ENCODE data around the gene MGMT.

DNA sequence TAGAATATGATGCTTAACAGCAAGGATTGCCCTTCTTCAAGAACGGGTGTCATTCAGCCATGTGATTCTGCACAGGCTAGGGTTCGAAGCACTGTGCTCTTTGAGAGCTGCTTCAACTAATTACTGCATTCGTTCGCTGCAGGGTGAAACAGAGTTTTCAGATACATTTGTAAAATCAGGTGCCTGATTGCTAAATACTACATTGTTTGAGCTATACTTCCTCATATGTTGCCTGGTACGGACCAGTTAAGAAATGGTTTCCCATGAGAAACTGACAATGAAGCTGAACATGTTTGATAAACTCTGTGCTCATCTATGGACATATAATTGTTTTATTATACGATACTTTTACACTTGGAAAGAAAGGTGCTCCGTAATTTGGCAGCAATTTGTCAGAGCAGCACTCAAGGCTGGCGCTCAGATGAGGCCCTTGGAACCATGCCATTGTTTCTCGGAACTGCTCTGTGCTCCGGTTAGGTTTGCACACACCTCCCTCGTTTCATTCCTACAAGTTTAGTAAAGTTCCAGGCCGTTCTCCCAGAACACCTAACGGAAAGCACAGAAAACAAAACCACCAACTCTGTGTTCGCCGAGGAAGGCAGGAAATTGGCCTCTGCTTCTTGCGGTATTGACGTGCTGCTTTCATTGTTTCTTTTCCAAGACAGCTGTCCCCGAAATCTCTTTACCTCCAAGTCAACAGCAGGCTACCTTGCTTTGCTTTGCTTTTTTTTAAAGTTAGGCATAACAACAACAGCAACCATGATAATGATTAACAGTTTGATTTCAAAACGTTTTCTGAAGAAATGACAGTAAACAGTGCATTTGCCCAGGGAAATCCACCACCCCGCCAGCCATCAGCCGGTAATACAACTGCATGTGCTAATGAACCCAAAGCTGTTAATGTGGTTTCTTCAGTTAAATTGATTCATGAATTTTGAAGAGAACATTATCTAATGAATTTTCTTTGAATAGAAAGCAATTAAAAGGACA, 290.2 kb downstream of the MGMT start:
- TF ChIP-seq, protein P1, sequence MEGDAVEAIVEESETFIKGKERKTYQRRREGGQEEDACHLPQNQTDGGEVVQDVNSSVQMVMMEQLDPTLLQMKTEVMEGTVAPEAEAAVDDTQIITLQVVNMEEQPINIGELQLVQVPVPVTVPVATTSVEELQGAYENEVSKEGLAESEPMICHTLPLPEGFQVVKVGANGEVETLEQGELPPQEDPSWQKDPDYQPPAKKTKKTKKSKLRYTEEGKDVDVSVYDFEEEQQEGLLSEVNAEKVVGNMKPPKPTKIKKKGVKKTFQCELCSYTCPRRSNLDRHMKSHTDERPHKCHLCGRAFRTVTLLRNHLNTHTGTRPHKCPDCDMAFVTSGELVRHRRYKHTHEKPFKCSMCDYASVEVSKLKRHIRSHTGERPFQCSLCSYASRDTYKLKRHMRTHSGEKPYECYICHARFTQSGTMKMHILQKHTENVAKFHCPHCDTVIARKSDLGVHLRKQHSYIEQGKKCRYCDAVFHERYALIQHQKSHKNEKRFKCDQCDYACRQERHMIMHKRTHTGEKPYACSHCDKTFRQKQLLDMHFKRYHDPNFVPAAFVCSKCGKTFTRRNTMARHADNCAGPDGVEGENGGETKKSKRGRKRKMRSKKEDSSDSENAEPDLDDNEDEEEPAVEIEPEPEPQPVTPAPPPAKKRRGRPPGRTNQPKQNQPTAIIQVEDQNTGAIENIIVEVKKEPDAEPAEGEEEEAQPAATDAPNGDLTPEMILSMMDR (conservative IDR thresholded peaks at IDR 0.05; ENCODE audit: low read depth in 2 of 2) = no peak
- TF ChIP-seq EZH2 (IDR thresholded peaks at IDR 0.05; ENCODE audit: low read depth, unreplicated experiment) (no peak), EZH2phosphoT487 (IDR thresholded peaks at IDR 0.05; ENCODE audit: unreplicated experiment) (no peak), CREB1 (CRISPR knock-in tag; IDR thresholded peaks at IDR 0.05; ENCODE audit: low read depth) (no peak), POLR2AphosphoS5 (IDR thresholded peaks at IDR 0.05; ENCODE audit: low read depth) (no peak), JUNB (IDR thresholded peaks at IDR 0.05; ENCODE audit: unreplicated experiment) (no peak), ZNF331 (CRISPR knock-in tag; IDR thresholded peaks at IDR 0.05; ENCODE audit: low read depth) (no peak), STAT1 (IDR thresholded peaks at IDR 0.05; ENCODE audit: unreplicated experiment) (no peak), ZNF114 (CRISPR knock-in tag; IDR thresholded peaks at IDR 0.05) (no peak)
- TF ChIP-seq, protein P2, sequence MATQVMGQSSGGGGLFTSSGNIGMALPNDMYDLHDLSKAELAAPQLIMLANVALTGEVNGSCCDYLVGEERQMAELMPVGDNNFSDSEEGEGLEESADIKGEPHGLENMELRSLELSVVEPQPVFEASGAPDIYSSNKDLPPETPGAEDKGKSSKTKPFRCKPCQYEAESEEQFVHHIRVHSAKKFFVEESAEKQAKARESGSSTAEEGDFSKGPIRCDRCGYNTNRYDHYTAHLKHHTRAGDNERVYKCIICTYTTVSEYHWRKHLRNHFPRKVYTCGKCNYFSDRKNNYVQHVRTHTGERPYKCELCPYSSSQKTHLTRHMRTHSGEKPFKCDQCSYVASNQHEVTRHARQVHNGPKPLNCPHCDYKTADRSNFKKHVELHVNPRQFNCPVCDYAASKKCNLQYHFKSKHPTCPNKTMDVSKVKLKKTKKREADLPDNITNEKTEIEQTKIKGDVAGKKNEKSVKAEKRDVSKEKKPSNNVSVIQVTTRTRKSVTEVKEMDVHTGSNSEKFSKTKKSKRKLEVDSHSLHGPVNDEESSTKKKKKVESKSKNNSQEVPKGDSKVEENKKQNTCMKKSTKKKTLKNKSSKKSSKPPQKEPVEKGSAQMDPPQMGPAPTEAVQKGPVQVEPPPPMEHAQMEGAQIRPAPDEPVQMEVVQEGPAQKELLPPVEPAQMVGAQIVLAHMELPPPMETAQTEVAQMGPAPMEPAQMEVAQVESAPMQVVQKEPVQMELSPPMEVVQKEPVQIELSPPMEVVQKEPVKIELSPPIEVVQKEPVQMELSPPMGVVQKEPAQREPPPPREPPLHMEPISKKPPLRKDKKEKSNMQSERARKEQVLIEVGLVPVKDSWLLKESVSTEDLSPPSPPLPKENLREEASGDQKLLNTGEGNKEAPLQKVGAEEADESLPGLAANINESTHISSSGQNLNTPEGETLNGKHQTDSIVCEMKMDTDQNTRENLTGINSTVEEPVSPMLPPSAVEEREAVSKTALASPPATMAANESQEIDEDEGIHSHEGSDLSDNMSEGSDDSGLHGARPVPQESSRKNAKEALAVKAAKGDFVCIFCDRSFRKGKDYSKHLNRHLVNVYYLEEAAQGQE (IDR thresholded peaks at IDR 0.05; ENCODE audit: unreplicated experiment) = no peak
- TF ChIP-seq, protein P3, sequence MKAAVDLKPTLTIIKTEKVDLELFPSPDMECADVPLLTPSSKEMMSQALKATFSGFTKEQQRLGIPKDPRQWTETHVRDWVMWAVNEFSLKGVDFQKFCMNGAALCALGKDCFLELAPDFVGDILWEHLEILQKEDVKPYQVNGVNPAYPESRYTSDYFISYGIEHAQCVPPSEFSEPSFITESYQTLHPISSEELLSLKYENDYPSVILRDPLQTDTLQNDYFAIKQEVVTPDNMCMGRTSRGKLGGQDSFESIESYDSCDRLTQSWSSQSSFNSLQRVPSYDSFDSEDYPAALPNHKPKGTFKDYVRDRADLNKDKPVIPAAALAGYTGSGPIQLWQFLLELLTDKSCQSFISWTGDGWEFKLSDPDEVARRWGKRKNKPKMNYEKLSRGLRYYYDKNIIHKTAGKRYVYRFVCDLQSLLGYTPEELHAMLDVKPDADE (IDR thresholded peaks at IDR 0.05) = no peak
